IMR-90 (cell line): ENCODE measurements around the gene CD8A. TPM values are rescaled to one million over a fixed set of nuclear protein-coding genes. Genes with fewer than 3 reads are reported as not detected.

ENCODE experiments used
- ATAC-seq: fragments of 200-7000 bp; cut with Tn5 transposase; 2 replicates; pipeline ENCODE4 v1.9.1; 2020; ENCODE audit warnings: low read depth, mild to moderate bottlenecking, moderate library complexity
- BruUV-seq: library from RNA; stranded (reverse); fragments of 400-500 nt; replicated peaks from 2 replicates; lab custom pipeline; 2021; lab: Mats Ljungman, UMichigan
- CTCF ChIA-PET: fragments of 300-600 bp; formaldehyde crosslinking; extraction: SDS; loops from one replicate; lab custom pipeline; 2021; ENCODE audit warnings: antibody characterized with exemption; lab: Yijun Ruan, JAX
- POLR2A ChIA-PET: fragments of 300-600 bp; sonication (Branson Sonifier 250); formaldehyde crosslinking; loops from one replicate; lab custom pipeline; 2022; ENCODE audit warnings: antibody characterized with exemption; ENCODE audit not compliant: unreplicated experiment; lab: Charles Lee
- DNase-seq: peaks from one replicate; pipeline ENCODE4 v3.0.0; 2013
- H2AFZ ChIP-seq: replicated peaks from 2 replicates; pipeline ENCODE3; 2013; ENCODE audit warnings: low read length, mild to moderate bottlenecking; ENCODE audit not compliant: poor library complexity
- H2AK5ac ChIP-seq: 2 replicates; pipeline ENCODE4 v1.6.1; 2013; ENCODE audit warnings: low read depth, low read length, inconsistent platforms
- H2AK9ac ChIP-seq: replicated peaks from 2 replicates; pipeline ENCODE3; 2013; ENCODE audit warnings: mild to moderate bottlenecking, low read depth, low read length, moderate library complexity; ENCODE audit not compliant: poor library complexity
- H2BK120ac ChIP-seq: 2 replicates; pipeline ENCODE4 v1.6.1; 2013; ENCODE audit warnings: low read depth, low read length, inconsistent platforms
- H2BK15ac ChIP-seq: 3 replicates; pipeline ENCODE4 v1.6.1; 2013; ENCODE audit warnings: low read depth, low read length, inconsistent platforms
- H2BK20ac ChIP-seq: 2 replicates; pipeline ENCODE4 v1.6.1; 2013; ENCODE audit warnings: low read depth, mild to moderate bottlenecking, inconsistent platforms, low read length, moderate library complexity
- H2BK5ac ChIP-seq: 2 replicates; pipeline ENCODE4 v1.6.1; 2013; ENCODE audit warnings: mild to moderate bottlenecking, low read depth, low read length, inconsistent platforms; ENCODE audit not compliant: poor library complexity, severe bottlenecking
- H3K14ac ChIP-seq: replicated peaks from 2 replicates; pipeline ENCODE4 v1.6.1; 2013; ENCODE audit warnings: low read depth, low read length, inconsistent platforms
- H3K18ac ChIP-seq: 2 replicates; pipeline ENCODE4 v1.6.1; 2013; ENCODE audit warnings: low read depth, low read length, control low read depth
- H3K23ac ChIP-seq: 2 replicates; pipeline ENCODE4 v1.6.1; 2013; ENCODE audit warnings: low read depth, low read length, inconsistent platforms
- H3K27ac ChIP-seq: 2 replicates; pipeline ENCODE4 v1.5.1; 2013; ENCODE audit warnings: mild to moderate bottlenecking, control low read depth, low read length; ENCODE audit not compliant: insufficient read depth
- H3K27me3 ChIP-seq: 2 replicates; pipeline ENCODE4 v1.6.1; 2013; ENCODE audit warnings: low read length; ENCODE audit not compliant: control insufficient read depth, insufficient read depth
- H3K36me3 ChIP-seq: 2 replicates; pipeline ENCODE4 v1.6.1; 2013; ENCODE audit warnings: low read length, mixed read lengths; ENCODE audit not compliant: control insufficient read depth, insufficient read depth
- H3K4ac ChIP-seq: 2 replicates; pipeline ENCODE4 v1.6.1; 2013; ENCODE audit warnings: low read depth, low read length, inconsistent platforms
- H3K4me1 ChIP-seq: 2 replicates; pipeline ENCODE4 v1.6.1; 2013; ENCODE audit warnings: low read length, mixed read lengths; ENCODE audit not compliant: control insufficient read depth, insufficient read depth
- H3K4me2 ChIP-seq: 2 replicates; pipeline ENCODE4 v1.6.1; 2013; ENCODE audit warnings: low read depth, mild to moderate bottlenecking, control low read depth, low read length, moderate library complexity
- H3K4me3 ChIP-seq: 2 replicates; pipeline ENCODE4 v1.5.1; 2013; ENCODE audit warnings: low read depth, mild to moderate bottlenecking, control low read depth, low read length, moderate library complexity; ENCODE audit not compliant: insufficient read depth
- H3K56ac ChIP-seq: 2 replicates; pipeline ENCODE4 v1.6.1; 2013; ENCODE audit warnings: low read length, inconsistent platforms; ENCODE audit not compliant: insufficient read depth; ENCODE audit errors: extremely low read depth
- H3K79me1 ChIP-seq, 2 experiments: 2 replicates each; pipeline ENCODE4 v1.6.1; 2013; ENCODE audit warnings: low read length in 2 of 2, inconsistent platforms in 1 of 2, low read depth in 1 of 2
- H3K9ac ChIP-seq: 2 replicates; pipeline ENCODE4 v1.6.1; 2013; ENCODE audit warnings: low read depth, low read length, control low read depth
- H3K9me1 ChIP-seq: 2 replicates; pipeline ENCODE4 v1.6.1; 2013; ENCODE audit warnings: low read length, inconsistent platforms; ENCODE audit not compliant: insufficient read depth
- H3K9me3 ChIP-seq: 2 replicates; pipeline ENCODE4 v1.6.1; 2013; ENCODE audit warnings: low read length; ENCODE audit not compliant: control insufficient read depth, insufficient read depth
- H4K20me1 ChIP-seq: 2 replicates; pipeline ENCODE4 v1.6.1; 2013; ENCODE audit warnings: low read length, inconsistent platforms; ENCODE audit not compliant: insufficient read depth
- H4K5ac ChIP-seq: 2 replicates; pipeline ENCODE4 v1.6.1; 2013; ENCODE audit warnings: mild to moderate bottlenecking, low read depth, low read length, control low read depth
- H4K8ac ChIP-seq, 2 experiments: 2 replicates each; pipeline ENCODE4 v1.6.1; 2013; ENCODE audit warnings: low read depth in 2 of 2, low read length in 2 of 2, control low read depth in 1 of 2, inconsistent platforms in 1 of 2
- H4K91ac ChIP-seq: 2 replicates; pipeline ENCODE4 v1.6.1; 2013; ENCODE audit warnings: low read depth, low read length, inconsistent platforms; ENCODE audit not compliant: insufficient read depth
- CEBPB ChIP-seq: IDR thresholded peaks from 2 replicates; pipeline ENCODE4 v1.6.1; 2012; ENCODE audit warnings: low read depth, low read length, improper control_type of control experiment
- CHD1 ChIP-seq: IDR thresholded peaks from 2 replicates; pipeline ENCODE4 v1.6.1; 2012; ENCODE audit warnings: low read depth, low read length, improper control_type of control experiment
- FOS ChIP-seq: fragments of 150-350 bp; IDR thresholded peaks from 2 replicates; pipeline ENCODE4 v1.6.1; 2016; ENCODE audit warnings: low read depth, low read length
- MAFK ChIP-seq: IDR thresholded peaks from 2 replicates; pipeline ENCODE4 v1.6.1; 2012; ENCODE audit warnings: low read depth, low read length, improper control_type of control experiment
- MAZ ChIP-seq: IDR thresholded peaks from 2 replicates; pipeline ENCODE4 v1.6.1; 2012; ENCODE audit warnings: low read depth, mild to moderate bottlenecking, low read length, improper control_type of control experiment, moderate library complexity, borderline replicate concordance
- NFE2L2 ChIP-seq: fragments of 150-350 bp; IDR thresholded peaks from 2 replicates; pipeline ENCODE4 v1.6.1; 2016; ENCODE audit warnings: low read depth, mild to moderate bottlenecking, low read length
- POLR2A ChIP-seq: IDR thresholded peaks from 2 replicates; pipeline ENCODE4 v1.6.1; 2012; ENCODE audit warnings: mild to moderate bottlenecking, low read depth, low read length
- RCOR1 ChIP-seq: IDR thresholded peaks from 2 replicates; pipeline ENCODE4 v1.6.1; 2012; ENCODE audit warnings: mild to moderate bottlenecking, low read length, improper control_type of control experiment; ENCODE audit not compliant: insufficient replicate concordance
- SMC3 ChIP-seq: fragments of 150-350 bp; IDR thresholded peaks from 2 replicates; pipeline ENCODE4 v1.6.1; 2016; ENCODE audit warnings: low read depth, mild to moderate bottlenecking, antibody characterized with exemption, low read length, moderate library complexity
- WGBS, 2 experiments: methylation state at CpG; one replicate each; pipeline versions ENCODE4 v1.1.5 to v1.1.7; 2013; ENCODE audit warnings: missing lambda C conversion rate in 2 of 2; ENCODE audit not compliant: insufficient read length in 1 of 2; ENCODE audit errors: extremely low coverage in 2 of 2; 5-methylcytosine and 5-hydroxymethylcytosine counted together
- dilution Hi-C: fragments of 300-500 bp; cut with HindIII; formaldehyde crosslinking; loops from one replicate; pipeline ENCODE4 v1.14.3; 2018; ENCODE audit warnings: low sequenced_read_pairs; ENCODE audit not compliant: unreplicated experiment
- in situ Hi-C: fragments of 300-500 bp; cut with MboI; formaldehyde crosslinking; loops from 3 replicates; pipeline ENCODE4 v1.14.3; 2019; ENCODE audit warnings: low sequenced_read_pairs, inconsistent platforms, mixed read lengths
- intact Hi-C: fragments of 100-400 bp; cut with micrococcal nuclease; formaldehyde crosslinking; loops from 2 replicates; pipeline ENCODE4 v1.10.0; 2022
- polyA plus RNA-seq, 3 experiments: library from polyadenylated mRNA; depleted of rRNA; stranded (reverse); fragments of >200 nt; gene quantifications; 2 replicates each; pipeline ENCODE4 v1.2.3, GENCODE V29; 2012; ENCODE audit warnings: low replicate concordance in 1 of 3
- total RNA-seq: library from RNA; depleted of rRNA; stranded (reverse); fragments of >200 nt; gene quantifications from 2 replicates; pipeline ENCODE4 v1.2.3, GENCODE V29; 2012
- TF ChIP-seq, protein P1 (sequence below): fragments of 150-350 bp; IDR thresholded peaks from 2 replicates; pipeline ENCODE4 v1.6.1; 2016; ENCODE audit warnings: low read depth, mild to moderate bottlenecking, low read length, moderate library complexity, borderline replicate concordance
- TF ChIP-seq, protein P2 (sequence below): fragments of 150-350 bp; IDR thresholded peaks from 2 replicates; pipeline ENCODE4 v1.6.1; 2017; ENCODE audit warnings: mild to moderate bottlenecking, antibody characterized with exemption, low read length, low read depth

CD8A gene
- total and polyA plus RNA-seq, 2 of the 4 experiments (the other 2 are of a cell fraction): not detected

DNA sequence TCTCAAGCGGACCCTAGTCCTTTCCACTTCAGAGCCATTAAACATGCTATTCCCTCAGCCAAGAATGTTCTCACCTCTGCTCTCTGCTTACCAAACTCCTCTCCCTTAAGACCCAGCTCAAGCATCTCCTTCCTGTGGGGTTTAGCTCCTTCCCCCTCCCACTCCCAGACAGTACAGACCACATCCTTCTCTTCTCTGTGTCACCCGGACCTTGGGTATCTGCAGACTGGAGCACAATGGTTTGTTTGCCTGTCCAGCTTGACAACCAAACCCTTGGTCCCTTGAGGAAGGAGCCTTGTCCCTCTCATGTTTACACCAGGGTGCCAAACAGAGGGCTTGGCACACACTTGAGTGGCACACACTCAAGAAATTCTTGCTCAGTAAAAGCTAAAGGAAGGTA, 4.1 kb upstream of the CD8A start (continued):
- TF ChIP-seq NFE2L2 (no peak), POLR2A (no peak), CHD1 (no peak)

DNA sequence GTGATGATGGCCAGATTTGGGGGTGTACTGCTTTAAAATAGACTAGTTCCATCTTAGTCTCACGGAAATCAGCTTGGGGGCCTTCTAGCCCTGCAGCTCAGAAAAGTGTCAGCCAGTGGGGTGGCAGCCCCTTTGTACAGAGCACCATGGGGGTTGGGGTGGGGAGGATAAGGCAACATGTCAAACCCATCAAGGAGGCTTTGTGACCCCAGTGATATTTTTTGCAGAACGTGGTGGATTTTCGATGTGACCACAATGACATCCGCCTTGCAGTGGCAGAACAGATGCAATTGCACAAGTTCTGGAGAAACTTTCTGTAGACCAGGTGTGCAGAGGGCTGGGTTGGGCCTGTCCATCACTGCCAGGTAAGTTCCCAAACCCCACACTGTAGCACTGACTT, 3.0 kb upstream of the CD8A start:
- no peak for ATAC-seq
- H3K9me3 ChIP-seq: peaks cover 13% of the 10 kb centered on the region
- no peak overlapping the region for H2AK5ac ChIP-seq
- H3K36me3 ChIP-seq: no peaks in the 10 kb centered on the region
- no peak overlapping the region for H3K9ac ChIP-seq
- ChIA-PET POLR2A (no interaction called here), CTCF (no interaction called here)
- no peak overlapping the region for H3K4ac ChIP-seq
- no peak overlapping the region for H3K4me2 ChIP-seq
- dilution Hi-C loops (no loop called here), intact Hi-C loops (no loop called here), in situ Hi-C loops (no loop called here)
- H3K18ac ChIP-seq: no peak overlapping the region
- H2BK15ac ChIP-seq: no peak overlapping the region
- no TSS peak for BruUV-seq
- DNase-seq: no peak
- no peak overlapping the region for H3K4me3 ChIP-seq
- no peak overlapping the region for H2BK120ac ChIP-seq
- H2BK20ac ChIP-seq: no peak overlapping the region
- TF ChIP-seq MAZ (no peak), POLR2A (no peak), FOS (no peak), NFE2L2 (no peak), RCOR1 (no peak), CEBPB (no peak), SMC3 (no peak), CHD1 (no peak), MAFK (no peak)
- TF ChIP-seq, protein P1, sequence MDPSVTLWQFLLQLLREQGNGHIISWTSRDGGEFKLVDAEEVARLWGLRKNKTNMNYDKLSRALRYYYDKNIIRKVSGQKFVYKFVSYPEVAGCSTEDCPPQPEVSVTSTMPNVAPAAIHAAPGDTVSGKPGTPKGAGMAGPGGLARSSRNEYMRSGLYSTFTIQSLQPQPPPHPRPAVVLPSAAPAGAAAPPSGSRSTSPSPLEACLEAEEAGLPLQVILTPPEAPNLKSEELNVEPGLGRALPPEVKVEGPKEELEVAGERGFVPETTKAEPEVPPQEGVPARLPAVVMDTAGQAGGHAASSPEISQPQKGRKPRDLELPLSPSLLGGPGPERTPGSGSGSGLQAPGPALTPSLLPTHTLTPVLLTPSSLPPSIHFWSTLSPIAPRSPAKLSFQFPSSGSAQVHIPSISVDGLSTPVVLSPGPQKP: no peak
- TF ChIP-seq, protein P2, sequence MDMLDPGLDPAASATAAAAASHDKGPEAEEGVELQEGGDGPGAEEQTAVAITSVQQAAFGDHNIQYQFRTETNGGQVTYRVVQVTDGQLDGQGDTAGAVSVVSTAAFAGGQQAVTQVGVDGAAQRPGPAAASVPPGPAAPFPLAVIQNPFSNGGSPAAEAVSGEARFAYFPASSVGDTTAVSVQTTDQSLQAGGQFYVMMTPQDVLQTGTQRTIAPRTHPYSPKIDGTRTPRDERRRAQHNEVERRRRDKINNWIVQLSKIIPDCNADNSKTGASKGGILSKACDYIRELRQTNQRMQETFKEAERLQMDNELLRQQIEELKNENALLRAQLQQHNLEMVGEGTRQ: no peak
- H4K20me1 ChIP-seq: no peaks in the 10 kb centered on the region
- 0 out of 2 replicates have a peak, but pooled peaks cover 1% of the 10 kb centered on the region for H3K4me1 ChIP-seq
- H3K14ac ChIP-seq: no peak overlapping the region
- H4K5ac ChIP-seq: no peak overlapping the region
- H3K79me1 ChIP-seq: no peaks in the 10 kb centered on the region
- peaks cover 62% of the 10 kb centered on the region for H3K27me3 ChIP-seq
- H4K8ac ChIP-seq: no peak overlapping the region
- WGBS, 2 experiments: 100% methylated on average over 1 of the region's 4 CpGs; no CpG with 5 or more reads in 1 of the 2 experiments
- no peaks in the 10 kb centered on the region; the same call in 1 of the 2 replicates for H3K9me1 ChIP-seq
- no peak overlapping the region for H2AK9ac ChIP-seq
- no peak overlapping the region for H3K23ac ChIP-seq
- no peak overlapping the region for H3K27ac ChIP-seq
- H3K56ac ChIP-seq: no peak overlapping the region
- H2BK5ac ChIP-seq: no peak overlapping the region
- no peak overlapping the region for H4K91ac ChIP-seq
- H2AFZ ChIP-seq: no peak overlapping the region
